Activated effector memory CD4-positive, alpha-beta T cell treated with anti-CD3 and anti-CD28 coated beads, Interleukin-2, amount 50 U/mL, for 16 hours (primary cell): ENCODE data around the gene NR2C2.

ENCODE experiments used
- DNase-seq: peaks from one replicate; pipeline ENCODE4 v3.0.0-alpha.2; 2020

The NR2C2 gene

GRCh38 chr3:14921811-14922705 lies 25.3 kb upstream of the NR2C2 start:
- peak; percentile 57 for DNase-seq

DNA sequence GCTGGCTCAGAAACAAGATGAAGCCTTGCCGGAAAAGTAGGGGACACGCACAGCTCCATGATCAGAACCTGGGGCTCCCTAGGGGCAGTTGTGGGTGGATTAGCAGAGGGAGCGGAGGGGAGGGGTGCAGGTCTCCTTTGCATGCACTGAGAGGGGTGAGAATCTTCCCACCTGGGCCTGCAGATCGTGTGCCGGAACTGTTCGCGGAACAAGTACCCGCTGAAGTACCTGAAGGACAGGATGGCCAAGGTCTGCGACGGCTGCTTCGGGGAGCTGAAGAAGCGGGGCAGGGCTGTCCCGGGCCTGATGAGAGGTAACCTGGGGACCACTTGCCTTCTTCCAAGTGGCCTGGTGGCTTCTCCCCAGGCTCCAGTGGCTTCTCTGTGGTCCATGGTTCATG lies 24.5 kb upstream of the NR2C2 start:
- peak; percentile 57 for DNase-seq

DNA sequence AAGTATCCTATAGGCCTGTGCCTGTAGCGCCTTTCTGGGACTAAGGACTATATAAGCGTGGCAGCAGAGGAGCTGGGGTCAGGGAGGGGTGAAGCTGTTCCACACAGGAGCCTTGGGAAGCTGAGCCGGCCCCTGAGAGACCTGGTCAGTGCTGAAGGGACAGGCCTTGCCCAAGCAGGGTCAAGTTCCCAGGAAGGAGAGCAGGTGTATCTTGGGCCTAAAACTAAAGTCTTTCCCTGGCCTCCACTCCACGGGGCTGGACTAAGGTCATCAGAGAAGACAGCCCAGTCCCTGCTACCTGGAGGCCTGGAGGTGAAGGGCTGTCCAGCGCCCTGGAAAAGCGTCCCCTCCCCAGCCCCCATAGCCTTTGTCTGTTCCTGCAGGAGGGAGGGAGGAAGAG lies 23.9 kb upstream of the NR2C2 start:
- peak; percentile 49 for DNase-seq

DNA sequence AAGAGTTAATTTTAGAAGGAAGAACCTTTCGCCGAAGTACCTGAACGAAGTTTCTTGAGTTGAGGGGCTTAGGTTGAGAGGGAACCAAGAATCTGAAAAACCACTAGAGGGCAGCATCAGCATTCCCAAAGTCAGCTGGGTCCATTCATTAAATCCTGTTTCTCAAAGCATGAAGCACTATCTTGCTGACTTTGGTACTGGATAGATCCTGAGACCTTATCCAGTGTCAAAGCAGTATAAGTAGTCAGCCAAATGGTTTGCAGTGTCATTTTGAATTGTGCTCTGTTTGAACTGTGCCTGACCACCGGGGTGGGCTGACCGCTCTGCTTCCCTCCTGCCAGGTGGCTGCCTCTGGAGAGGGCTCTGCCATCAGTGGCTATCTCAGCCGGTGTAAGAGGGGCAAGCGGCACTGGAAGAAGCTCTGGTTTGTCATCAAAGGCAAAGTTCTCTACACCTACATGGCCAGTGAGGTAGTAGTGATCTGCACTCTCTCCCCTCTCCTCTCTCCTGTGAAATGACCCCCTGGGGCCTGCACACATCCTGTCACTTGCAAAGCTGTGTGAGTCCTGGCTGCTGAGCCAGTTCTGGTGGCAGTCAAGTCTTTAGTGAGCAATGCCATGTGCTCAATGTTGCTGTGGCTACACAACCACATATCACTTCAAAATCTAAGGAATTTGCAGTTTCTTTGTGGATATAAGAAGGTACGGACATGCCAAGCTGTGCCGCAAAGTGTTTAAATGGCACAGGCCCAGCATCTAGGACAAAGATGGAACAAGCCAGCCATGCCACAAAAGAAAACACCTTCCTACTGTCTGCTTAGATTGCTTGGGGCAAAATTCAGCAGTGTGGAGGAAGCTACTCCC lies 21.4 kb upstream of the NR2C2 start:
- DNase-seq: peak; percentile 57

GRCh38 chr3:14926592-14926991 lies 20.8 kb upstream of the NR2C2 start:
- peak; percentile 34 for DNase-seq

GRCh38 chr3:14927308-14927707 lies 20.1 kb upstream of the NR2C2 start:
- no peak for DNase-seq

DNA sequence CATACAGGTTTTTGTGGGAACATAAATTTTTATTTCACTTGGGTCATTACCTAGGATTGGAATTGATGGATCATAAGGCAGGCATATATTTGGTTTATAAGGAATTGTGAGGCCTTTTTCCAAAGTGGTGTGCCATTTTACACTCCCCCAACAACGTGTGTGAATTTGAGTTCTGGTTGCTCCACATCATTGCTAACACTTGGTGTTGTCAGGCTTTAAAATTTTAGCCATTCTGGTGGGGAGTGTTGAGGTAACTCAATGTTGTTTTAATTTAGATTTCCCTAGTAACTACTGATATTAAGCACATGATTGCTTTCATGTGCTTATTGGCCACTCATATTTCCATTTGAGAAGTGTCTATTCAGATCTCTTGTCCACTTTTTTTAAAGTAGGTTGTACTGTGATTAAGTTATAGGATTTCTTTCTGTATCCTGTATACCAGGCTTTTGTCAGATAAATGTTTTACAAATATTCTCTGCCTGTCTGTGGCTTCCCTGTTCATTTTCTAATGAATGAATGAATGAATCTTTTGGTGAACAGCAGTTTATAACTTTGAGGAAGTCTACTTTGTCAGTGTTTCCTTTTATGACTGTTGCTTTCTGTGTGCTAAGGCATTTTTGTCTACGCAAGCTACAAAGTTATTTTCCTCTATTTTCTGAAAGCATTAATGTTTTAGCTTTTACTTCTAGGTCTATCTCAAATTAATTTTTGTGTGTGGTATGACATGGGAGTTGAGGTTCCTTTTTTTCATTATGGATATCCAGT lies 17.9 kb upstream of the NR2C2 start:
- DNase-seq: no peak

GRCh38 chr3:14933820-14934425 lies 13.5 kb upstream of the NR2C2 start:
- DNase-seq: no peak

DNA sequence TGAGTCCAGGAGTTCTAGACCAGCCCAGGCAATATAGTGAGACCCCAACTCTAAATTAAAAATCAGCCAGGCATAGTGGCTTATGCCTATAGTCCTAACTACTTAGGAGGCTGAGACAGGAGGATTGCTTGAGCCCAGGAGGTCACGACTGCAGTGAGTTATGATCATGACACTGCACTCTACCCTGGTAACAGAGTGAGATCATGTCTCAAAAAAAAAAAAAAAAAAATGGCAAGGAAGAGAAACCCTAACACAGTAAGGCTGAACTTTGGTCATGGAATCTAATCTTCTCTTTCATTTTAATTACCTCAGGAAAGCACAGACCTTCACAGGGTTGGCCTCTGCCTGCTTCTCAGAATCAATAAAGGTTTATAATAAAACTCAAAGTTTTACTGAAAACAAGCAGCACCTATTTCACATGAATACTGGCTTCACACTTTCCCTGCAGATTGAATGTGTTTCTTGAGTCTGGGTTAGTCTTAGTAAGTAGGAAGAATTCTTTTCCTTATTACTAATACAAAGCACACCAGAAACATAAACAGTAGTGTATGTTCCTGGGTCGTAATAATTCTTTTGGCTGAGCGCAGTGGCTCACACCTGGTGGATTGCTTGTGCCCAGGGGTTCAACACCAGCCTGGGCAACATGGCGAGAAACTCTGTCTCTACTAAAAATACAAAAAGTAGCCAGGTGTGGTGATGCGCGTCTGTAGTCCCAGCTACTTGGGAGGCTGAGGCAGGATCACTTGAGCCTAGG lies 11.6 kb upstream of the NR2C2 start:
- no peak for DNase-seq

- DNase-seq: no peak
Observed at GRCh38 chr3:14938954-14939353, 8.4 kb upstream of the NR2C2 start.

- DNase-seq: no peak
Observed at GRCh38 chr3:14941871-14942270, 5.5 kb upstream of the NR2C2 start.

DNA sequence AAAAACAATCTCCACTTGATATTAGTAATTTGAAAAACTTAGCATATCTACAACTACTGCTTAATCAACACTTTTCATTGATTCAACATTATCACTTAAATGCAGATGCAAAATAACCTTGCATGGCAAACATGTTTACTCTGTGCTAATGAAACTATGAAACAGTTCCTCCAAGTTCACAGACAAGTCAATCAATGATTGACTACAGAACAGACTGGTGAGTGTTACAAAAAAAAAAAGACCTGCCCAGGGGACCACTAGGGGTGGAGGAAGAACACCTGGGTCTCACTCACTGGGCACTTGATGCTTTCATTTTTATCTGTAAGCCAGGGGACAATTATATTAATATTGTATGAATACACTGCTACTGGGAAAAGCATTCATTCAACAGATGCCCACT lies 4.3 kb upstream of the NR2C2 start:
- DNase-seq: no peak

DNA sequence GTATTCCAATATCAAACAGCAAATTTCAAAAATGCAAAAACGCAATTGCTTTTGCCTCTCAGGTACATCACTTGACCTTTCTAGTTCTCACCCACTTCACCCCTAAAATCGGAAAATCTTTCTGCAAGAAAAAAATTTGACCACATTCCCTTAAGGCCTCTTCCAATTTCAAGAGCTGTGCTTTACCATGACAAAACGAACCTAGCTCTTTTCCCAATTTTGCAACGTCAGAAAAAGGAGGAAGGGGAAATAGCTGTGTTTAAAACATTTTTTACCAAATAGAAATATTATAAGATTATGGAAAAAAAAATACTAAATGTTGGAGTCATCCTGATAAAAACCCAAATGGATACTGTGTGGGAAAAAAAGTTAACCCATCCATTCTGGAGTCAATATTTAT lies 1.1 kb upstream of the NR2C2 start:
- no peak for DNase-seq

GRCh38 chr3:14946739-14947099 lies 664 bp upstream of the NR2C2 start:
- DNase-seq: no peak

DNA sequence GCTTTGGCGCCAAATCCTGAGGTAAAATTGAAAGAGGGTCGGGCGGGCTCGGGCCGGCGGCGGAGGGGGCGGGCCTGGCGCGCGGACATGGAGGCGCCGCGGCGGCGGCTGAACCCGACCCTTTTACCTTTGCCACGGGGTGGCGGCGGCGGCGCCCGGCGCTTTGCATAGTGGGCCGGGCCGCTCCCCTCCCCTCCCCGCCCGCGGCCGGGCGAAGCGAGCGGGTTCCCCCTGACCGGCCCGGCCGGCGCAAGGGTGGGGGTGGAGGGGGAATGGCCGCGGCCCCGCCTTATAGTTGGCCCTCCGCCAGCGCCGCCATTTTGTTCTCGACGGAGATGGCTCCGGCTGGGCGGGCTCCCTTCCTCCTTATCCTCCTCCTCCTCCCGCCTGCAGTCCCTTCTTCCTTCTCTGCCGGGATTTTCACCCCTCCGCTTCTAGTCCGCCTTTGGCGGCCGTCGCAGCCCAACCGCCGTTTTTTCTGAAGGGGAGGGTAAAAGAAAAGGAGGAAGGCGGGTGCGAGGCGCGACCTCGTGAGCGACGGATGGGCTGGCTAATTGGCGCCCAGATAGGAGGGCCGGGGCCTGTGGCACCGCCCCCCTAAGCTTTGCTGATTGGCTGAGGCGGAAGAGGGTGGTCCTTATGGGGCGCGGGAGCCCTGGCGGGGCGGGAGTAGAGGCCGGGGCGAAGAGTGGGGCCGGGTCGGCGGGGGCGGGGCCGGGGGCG lies 664 bp downstream of the NR2C2 start:
- DNase-seq: peak; percentile 99

- DNase-seq: no peak
Observed at GRCh38 chr3:14948609-14949038, 1.2 kb downstream of the NR2C2 start.

DNA sequence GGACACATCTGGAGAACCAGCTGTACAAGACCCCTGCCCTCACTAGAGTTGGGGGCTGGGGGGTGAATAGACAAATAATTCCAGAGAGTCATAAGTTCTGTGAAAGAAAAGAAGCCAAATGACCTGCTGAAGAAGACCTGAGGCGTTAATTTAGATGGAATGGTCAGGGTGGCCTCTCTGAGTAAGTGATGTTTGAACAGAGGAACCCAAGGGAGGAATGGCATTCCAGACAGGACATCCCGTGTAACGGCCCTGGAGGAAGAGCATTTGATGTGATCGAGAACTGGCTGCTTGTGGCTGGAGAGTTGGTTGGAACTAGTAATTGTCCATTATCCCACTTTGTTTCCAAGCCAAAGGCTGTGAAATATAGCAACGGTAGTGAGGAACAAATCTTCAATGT lies 1.7 kb downstream of the NR2C2 start:
- no peak for DNase-seq

DNA sequence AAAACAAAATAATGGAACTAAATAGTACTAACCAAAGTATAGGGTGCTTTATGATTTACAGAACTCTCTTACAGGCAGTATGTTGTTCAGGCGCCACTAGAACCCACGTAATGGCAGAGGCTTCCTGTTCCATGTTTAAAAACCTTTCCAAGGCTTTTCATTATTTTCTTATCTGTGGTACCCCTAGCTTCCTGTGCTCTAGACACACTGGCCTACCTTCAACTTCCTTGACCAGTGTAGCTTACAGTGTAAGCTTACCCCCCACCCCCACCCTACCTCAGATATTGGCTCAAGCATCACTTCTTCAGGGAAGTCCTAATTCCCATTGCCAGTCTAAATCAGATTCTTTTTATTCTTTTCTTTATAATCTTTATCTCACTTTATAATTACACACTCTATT lies 2.9 kb downstream of the NR2C2 start:
- DNase-seq: no peak

DNA sequence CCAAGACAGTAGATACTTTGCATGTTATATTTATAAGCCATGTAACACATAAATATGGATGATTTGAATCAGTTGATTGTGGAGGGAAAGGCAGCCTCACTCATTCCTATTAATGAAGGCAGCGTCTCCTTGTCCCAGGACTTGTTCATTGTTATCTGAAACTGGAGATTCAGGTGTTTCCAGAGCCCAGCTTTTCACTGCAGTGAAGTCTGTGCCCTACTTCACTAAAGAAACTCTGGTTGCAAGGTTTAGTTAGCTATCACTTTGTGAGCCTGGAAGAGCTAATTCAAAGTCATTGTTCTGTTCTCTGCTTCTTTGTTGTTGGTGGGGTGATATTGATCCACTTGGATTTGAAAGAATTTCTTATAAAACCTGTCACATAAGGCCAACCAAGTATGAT lies 9.8 kb downstream of the NR2C2 start:
- no peak for DNase-seq

DNA sequence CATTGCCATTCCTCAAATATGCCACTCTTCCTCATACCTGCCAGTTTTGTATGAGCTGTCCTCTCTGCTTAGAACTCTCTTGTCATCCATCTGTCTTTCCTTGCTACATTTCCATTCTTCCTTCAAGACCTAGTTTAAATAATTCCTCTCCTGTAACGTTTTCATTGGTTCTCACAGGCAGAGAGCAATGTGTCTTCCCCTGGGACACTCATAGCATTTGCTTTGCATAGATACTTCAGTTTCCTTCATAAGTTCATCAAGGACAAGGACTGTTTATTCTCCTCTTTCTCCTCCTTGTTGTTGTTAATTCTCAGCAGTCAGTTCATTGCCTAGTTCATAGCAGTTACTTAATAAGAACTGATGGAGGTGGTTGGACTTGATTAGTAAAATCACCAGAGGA lies 10.5 kb downstream of the NR2C2 start:
- DNase-seq: no peak

- DNase-seq: no peak
Observed at GRCh38 chr3:14959359-14959943, 12.1 kb downstream of the NR2C2 start.
